ENCODE measurements around the gene CD8B.
"Not testable (repeated sequence)": the region's sequence is repeated elsewhere in the genome, so short reads cannot be mapped to it uniquely, and the experiment has no call there.

CD8B gene

GRCh38 chr2:86836915-86837695 is 24.6 kb downstream of the CD8B start:
- H3K27ac ChIP-seq (ENCODE audit: insufficient read depth, low read depth, low read length, poor library complexity, severe bottlenecking); H3K4me1 ChIP-seq (ENCODE audit: control insufficient read depth, insufficient read depth, low read length); H3K4me3 ChIP-seq (ENCODE audit: insufficient read depth, low read depth, low read length); H3K36me3 ChIP-seq (ENCODE audit: control insufficient read depth, insufficient read depth, low read length); H3K9me3 ChIP-seq (ENCODE audit: control insufficient read depth, low read length); H3K27me3 ChIP-seq (ENCODE audit: control insufficient read depth, insufficient read depth, low read length, poor library complexity, severe bottlenecking): not testable (repeated sequence)
- WGBS, 2 experiments: 75 to 77% methylated on average over 10 to 12 of the region's 19 CpGs

GRCh38 chr2:86835548-86835889 is 26.2 kb downstream of the CD8B start:
- not testable (repeated sequence) for H3K9me3 ChIP-seq (ENCODE audit: control insufficient read depth, low read length); H3K36me3 ChIP-seq (ENCODE audit: control insufficient read depth, insufficient read depth, low read length); H3K4me3 ChIP-seq (ENCODE audit: insufficient read depth, low read depth, low read length); H3K27ac ChIP-seq (ENCODE audit: insufficient read depth, low read depth, low read length, poor library complexity, severe bottlenecking); H3K4me1 ChIP-seq (ENCODE audit: control insufficient read depth, insufficient read depth, low read length); H3K27me3 ChIP-seq (ENCODE audit: control insufficient read depth, insufficient read depth, low read length, poor library complexity, severe bottlenecking)
- 59 to 61% methylated on average over 4 of the region's 4 CpGs for WGBS, 2 experiments

GRCh38 chr2:86833315-86833714 is 28.4 kb downstream of the CD8B start:
- H3K27ac ChIP-seq (ENCODE audit: insufficient read depth, low read depth, low read length, poor library complexity, severe bottlenecking): no peak overlapping the region

GRCh38 chr2:86832334-86833096 is 29.2 kb downstream of the CD8B start:
- no peaks in the 10 kb centered on the region for H3K4me1 ChIP-seq (ENCODE audit: control insufficient read depth, insufficient read depth, low read length)
- WGBS, 2 experiments: 72 to 75% methylated on average over 7 of the region's 7 CpGs
- H3K9me3 ChIP-seq (ENCODE audit: control insufficient read depth, low read length): no peaks in the 10 kb centered on the region
- no peaks in the 10 kb centered on the region for H3K27me3 ChIP-seq (ENCODE audit: control insufficient read depth, insufficient read depth, low read length, poor library complexity, severe bottlenecking)
- H3K4me3 ChIP-seq (ENCODE audit: insufficient read depth, low read depth, low read length): no peak overlapping the region
- no peak overlapping the region for H3K27ac ChIP-seq (ENCODE audit: insufficient read depth, low read depth, low read length, poor library complexity, severe bottlenecking)
- no peaks in the 10 kb centered on the region for H3K36me3 ChIP-seq (ENCODE audit: control insufficient read depth, insufficient read depth, low read length)

More at GRCh38 chr2:86833315-86833714, 28.4 kb downstream of the CD8B start:
- WGBS, 2 experiments: 78 to 85% methylated on average over 4 of the region's 10 CpGs
- H3K4me1 ChIP-seq (ENCODE audit: control insufficient read depth, insufficient read depth, low read length): no peaks in the 10 kb centered on the region
- no peaks in the 10 kb centered on the region for H3K27me3 ChIP-seq (ENCODE audit: control insufficient read depth, insufficient read depth, low read length, poor library complexity, severe bottlenecking)
- no peak overlapping the region for H3K4me3 ChIP-seq (ENCODE audit: insufficient read depth, low read depth, low read length)
- H3K36me3 ChIP-seq (ENCODE audit: control insufficient read depth, insufficient read depth, low read length): no peaks in the 10 kb centered on the region
- H3K9me3 ChIP-seq (ENCODE audit: control insufficient read depth, low read length): no peaks in the 10 kb centered on the region

GRCh38 chr2:86831537-86831936 is 30.1 kb downstream of the CD8B start:
- no peaks in the 10 kb centered on the region for H3K36me3 ChIP-seq (ENCODE audit: control insufficient read depth, insufficient read depth, low read length)
- H3K9me3 ChIP-seq (ENCODE audit: control insufficient read depth, low read length): no peaks in the 10 kb centered on the region
- no peaks in the 10 kb centered on the region for H3K4me1 ChIP-seq (ENCODE audit: control insufficient read depth, insufficient read depth, low read length)
- 57 to 59% methylated on average over 2 of the region's 2 CpGs for WGBS, 2 experiments
- no peaks in the 10 kb centered on the region for H3K27me3 ChIP-seq (ENCODE audit: control insufficient read depth, insufficient read depth, low read length, poor library complexity, severe bottlenecking)
- no peak overlapping the region for H3K27ac ChIP-seq (ENCODE audit: insufficient read depth, low read depth, low read length, poor library complexity, severe bottlenecking)
- H3K4me3 ChIP-seq (ENCODE audit: insufficient read depth, low read depth, low read length): no peak overlapping the region

- no peak overlapping the region for H3K27ac ChIP-seq (ENCODE audit: insufficient read depth, low read depth, low read length, poor library complexity, severe bottlenecking)
- no peaks in the 10 kb centered on the region for H3K36me3 ChIP-seq (ENCODE audit: control insufficient read depth, insufficient read depth, low read length)
- H3K4me1 ChIP-seq (ENCODE audit: control insufficient read depth, insufficient read depth, low read length): no peaks in the 10 kb centered on the region
- H3K9me3 ChIP-seq (ENCODE audit: control insufficient read depth, low read length): no peaks in the 10 kb centered on the region
- no peak overlapping the region for H3K4me3 ChIP-seq (ENCODE audit: insufficient read depth, low read depth, low read length)
- H3K27me3 ChIP-seq (ENCODE audit: control insufficient read depth, insufficient read depth, low read length, poor library complexity, severe bottlenecking): no peaks in the 10 kb centered on the region
- WGBS, 2 experiments: 94 to 97% methylated on average over 4 of the region's 4 CpGs
These were observed 34.7 kb downstream of the CD8B start for GRCh38 chr2:86826951-86827350.

GRCh38 chr2:86825693-86826381 is 35.8 kb downstream of the CD8B start:
- no peaks in the 10 kb centered on the region for H3K4me1 ChIP-seq (ENCODE audit: control insufficient read depth, insufficient read depth, low read length)
- no peaks in the 10 kb centered on the region for H3K36me3 ChIP-seq (ENCODE audit: control insufficient read depth, insufficient read depth, low read length)
- no peak overlapping the region for H3K27ac ChIP-seq (ENCODE audit: insufficient read depth, low read depth, low read length, poor library complexity, severe bottlenecking)
- no peaks in the 10 kb centered on the region for H3K27me3 ChIP-seq (ENCODE audit: control insufficient read depth, insufficient read depth, low read length, poor library complexity, severe bottlenecking)
- H3K4me3 ChIP-seq (ENCODE audit: insufficient read depth, low read depth, low read length): no peak overlapping the region
- 87 to 93% methylated on average over 15 to 16 of the region's 16 CpGs for WGBS, 2 experiments
- no peaks in the 10 kb centered on the region for H3K9me3 ChIP-seq (ENCODE audit: control insufficient read depth, low read length)

GRCh38 chr2:86825036-86825692 is 36.5 kb downstream of the CD8B start:
- Histone ChIP-seq H3K36me3 (ENCODE audit: control insufficient read depth, insufficient read depth, low read length) (no peaks in the 10 kb centered on the region), H3K4me3 (ENCODE audit: insufficient read depth, low read depth, low read length) (no peak overlapping the region), H3K4me1 (ENCODE audit: control insufficient read depth, insufficient read depth, low read length) (no peaks in the 10 kb centered on the region), H3K27me3 (ENCODE audit: control insufficient read depth, insufficient read depth, low read length, poor library complexity, severe bottlenecking) (no peaks in the 10 kb centered on the region), H3K9me3 (ENCODE audit: control insufficient read depth, low read length) (no peaks in the 10 kb centered on the region), H3K27ac (ENCODE audit: insufficient read depth, low read depth, low read length, poor library complexity, severe bottlenecking) (no peak overlapping the region)
- 91 to 92% methylated on average over 10 to 11 of the region's 11 CpGs for WGBS, 2 experiments

GRCh38 chr2:86822668-86823345 is 38.9 kb downstream of the CD8B start:
- Histone ChIP-seq H3K4me3 (ENCODE audit: insufficient read depth, low read depth, low read length) (no peak overlapping the region), H3K27me3 (ENCODE audit: control insufficient read depth, insufficient read depth, low read length, poor library complexity, severe bottlenecking) (no peaks in the 10 kb centered on the region), H3K9me3 (ENCODE audit: control insufficient read depth, low read length) (no peaks in the 10 kb centered on the region), H3K36me3 (ENCODE audit: control insufficient read depth, insufficient read depth, low read length) (no peaks in the 10 kb centered on the region), H3K27ac (ENCODE audit: insufficient read depth, low read depth, low read length, poor library complexity, severe bottlenecking) (no peak overlapping the region), H3K4me1 (ENCODE audit: control insufficient read depth, insufficient read depth, low read length) (no peaks in the 10 kb centered on the region)
- WGBS, 2 experiments: 61% methylated on average over 3 of the region's 3 CpGs
